Suppressor macrophage treated with lipopolysaccharide for 4 hours (primary cell): ENCODE results near the gene MED13.

Source experiments
- DNase-seq: peaks from one replicate; pipeline ENCODE4 v3.0.0-alpha.2; 2020

Gene MED13, protein sequence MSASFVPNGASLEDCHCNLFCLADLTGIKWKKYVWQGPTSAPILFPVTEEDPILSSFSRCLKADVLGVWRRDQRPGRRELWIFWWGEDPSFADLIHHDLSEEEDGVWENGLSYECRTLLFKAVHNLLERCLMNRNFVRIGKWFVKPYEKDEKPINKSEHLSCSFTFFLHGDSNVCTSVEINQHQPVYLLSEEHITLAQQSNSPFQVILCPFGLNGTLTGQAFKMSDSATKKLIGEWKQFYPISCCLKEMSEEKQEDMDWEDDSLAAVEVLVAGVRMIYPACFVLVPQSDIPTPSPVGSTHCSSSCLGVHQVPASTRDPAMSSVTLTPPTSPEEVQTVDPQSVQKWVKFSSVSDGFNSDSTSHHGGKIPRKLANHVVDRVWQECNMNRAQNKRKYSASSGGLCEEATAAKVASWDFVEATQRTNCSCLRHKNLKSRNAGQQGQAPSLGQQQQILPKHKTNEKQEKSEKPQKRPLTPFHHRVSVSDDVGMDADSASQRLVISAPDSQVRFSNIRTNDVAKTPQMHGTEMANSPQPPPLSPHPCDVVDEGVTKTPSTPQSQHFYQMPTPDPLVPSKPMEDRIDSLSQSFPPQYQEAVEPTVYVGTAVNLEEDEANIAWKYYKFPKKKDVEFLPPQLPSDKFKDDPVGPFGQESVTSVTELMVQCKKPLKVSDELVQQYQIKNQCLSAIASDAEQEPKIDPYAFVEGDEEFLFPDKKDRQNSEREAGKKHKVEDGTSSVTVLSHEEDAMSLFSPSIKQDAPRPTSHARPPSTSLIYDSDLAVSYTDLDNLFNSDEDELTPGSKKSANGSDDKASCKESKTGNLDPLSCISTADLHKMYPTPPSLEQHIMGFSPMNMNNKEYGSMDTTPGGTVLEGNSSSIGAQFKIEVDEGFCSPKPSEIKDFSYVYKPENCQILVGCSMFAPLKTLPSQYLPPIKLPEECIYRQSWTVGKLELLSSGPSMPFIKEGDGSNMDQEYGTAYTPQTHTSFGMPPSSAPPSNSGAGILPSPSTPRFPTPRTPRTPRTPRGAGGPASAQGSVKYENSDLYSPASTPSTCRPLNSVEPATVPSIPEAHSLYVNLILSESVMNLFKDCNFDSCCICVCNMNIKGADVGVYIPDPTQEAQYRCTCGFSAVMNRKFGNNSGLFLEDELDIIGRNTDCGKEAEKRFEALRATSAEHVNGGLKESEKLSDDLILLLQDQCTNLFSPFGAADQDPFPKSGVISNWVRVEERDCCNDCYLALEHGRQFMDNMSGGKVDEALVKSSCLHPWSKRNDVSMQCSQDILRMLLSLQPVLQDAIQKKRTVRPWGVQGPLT (N-terminal part only)

DNA sequence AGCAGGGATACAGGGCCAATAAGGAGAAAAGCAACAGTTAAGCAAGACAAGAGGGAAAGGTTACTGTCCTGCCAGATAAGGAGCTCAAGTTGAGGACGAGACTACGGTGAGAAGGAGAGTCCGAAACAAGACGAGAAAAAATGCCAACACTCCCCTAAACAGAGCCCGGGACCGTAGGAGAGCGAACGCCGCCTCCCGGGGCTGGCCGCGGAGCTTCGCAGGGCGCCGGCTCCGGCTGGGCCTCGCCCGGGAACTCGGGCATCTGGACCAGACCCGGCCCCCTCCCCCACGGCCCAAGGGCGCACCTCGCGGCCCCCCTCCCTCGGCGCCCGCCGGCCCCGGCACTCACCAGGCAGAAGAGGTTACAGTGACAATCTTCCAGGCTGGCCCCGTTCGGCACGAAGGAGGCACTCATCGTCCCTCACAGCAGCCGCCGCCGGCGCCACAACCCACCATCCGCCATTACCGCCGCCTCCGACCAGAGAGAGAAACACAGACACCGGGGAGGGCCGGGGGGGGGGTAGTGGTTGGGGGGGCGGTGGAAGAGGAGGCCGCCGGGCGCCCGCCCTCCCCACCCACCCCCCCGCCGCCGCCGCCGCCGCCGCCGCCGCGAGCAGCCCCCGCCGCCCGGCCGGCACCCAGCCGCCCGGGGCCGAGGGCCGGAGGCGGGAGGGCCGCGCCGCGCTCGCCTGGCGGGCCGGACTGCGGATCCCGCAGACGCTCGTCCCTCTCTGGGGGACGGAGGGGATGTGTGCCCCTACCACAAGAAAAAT lies at the start of gene MED13:
Gene MED13, minus strand, starts transcription at position 488 of the 773 bp plus-strand sequence. Its CDS starts 73 bp downstream, at position 415.
- peak; percentile 54 for DNase-seq

DNA sequence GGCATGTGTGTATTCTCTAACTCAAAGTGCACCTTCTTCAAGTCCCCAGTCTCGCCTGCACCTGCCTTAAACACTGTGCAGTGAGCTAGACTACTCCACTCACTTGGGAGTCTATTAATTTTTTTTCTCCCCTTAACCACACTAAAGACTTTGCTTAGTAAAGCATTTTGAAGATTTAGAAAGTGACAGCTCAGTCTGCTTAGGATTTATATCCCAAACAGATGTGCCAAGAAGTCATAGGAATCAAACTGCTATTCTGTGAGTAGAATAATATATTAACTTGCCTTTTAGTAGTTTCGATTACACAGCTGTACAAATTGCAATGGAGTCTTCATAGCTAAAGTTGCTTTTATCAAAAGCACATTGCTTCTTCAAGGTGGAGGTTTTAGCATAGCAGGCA lies 47.2 kb upstream of the MED13 start:
- DNase-seq, result no peak

DNA sequence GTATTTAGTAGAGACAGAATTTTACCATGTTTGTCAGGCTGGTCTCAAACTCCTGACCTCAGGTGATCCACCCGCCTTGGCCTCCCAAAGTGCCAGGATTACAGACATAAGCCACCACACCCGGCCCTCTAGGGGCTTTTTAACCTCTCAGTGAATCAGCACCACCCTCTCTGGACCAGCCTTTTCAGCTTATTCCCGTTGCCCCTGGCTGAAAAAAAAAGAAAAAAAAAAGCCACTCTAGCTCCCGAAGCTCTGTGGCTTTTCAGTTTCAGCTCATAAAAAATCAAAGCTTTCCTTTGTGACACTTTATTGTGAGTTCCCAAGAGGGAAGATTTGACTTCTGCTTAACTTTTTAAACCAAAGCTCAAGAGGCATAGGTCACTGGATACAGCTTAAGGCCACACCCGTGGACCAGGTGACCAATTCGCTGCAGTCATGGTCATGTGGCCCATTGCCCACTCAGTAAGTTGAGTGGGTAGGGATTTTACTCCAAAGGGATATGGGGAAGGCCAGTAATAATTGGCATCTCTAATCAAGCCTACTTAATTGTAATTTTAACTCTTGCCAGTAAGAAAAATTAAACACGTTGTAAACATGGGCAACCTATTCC lies 46.6 kb upstream of the MED13 start:
- DNase-seq, result peak; percentile 24

DNA sequence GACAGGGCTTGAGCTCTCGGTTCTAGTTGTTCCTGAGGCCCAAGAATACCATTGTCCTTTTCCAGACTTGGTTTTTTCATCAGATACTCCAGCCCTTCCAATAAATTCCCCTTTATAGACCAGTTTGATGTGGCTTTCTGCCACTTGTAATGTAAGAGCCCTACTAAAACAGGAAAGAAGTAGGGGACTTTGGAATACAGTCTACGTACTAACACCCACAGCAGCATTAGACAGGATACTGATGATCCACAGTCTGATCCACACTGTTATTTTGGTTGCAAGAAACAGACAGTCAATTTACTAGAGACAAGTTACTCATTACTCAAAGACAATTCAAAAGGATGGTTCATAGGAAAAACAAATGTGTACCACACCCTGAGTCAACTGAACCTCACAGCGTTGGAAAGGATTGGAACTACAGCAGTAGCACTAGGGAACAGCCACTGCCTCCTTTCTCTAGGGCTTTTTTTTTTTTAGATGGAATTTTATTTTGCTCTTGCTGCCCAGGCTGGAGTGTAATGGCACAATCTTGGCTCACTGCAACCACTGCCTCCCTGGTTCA lies 45.9 kb upstream of the MED13 start:
- DNase-seq, result no peak

DNA sequence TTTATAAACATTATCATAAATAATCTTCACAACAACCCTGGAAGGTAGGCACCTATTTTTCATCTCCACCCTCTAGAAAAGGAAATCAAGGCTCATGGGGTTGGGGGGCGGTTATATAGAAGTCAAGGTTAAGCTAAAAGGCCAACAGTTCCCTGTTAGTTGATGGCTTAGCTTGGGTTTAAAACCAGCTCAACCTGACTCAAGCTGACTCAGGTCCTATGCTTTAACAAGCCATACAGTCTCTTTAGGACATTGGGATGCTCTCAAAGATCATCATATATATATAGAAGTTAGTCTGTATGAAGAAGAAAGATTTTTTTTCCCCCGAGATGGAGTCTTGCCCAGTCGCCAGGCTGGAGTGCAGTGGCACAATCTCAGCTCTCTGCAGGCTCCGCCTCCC lies 44.8 kb upstream of the MED13 start:
- DNase-seq, result no peak

DNA sequence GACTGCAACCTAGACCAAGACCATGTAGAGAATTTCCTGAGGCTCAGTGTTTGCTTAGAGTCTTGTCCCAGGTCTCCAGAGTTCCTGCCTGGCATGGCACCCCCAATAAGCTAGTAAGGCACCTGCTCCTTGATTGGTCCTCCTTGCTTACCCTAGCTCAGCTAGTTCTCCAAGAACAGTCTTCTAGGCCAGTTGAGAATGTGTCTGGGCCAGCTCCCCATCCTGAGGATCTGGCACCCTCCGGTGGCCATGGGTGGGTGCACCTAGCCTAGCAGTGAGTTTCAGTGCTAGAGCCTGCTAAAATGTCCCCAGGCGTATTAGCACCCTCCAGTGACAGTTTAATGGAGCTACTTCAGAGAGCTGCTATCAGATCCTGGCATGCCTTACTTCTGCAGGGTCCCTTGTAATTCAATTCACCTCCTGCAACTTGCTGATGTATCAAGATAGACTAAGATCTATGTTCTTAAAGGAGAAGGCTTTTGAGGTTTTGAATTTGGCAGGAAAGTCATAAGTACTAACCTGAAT lies 44.4 kb upstream of the MED13 start:
- DNase-seq, result peak; percentile 78

DNA sequence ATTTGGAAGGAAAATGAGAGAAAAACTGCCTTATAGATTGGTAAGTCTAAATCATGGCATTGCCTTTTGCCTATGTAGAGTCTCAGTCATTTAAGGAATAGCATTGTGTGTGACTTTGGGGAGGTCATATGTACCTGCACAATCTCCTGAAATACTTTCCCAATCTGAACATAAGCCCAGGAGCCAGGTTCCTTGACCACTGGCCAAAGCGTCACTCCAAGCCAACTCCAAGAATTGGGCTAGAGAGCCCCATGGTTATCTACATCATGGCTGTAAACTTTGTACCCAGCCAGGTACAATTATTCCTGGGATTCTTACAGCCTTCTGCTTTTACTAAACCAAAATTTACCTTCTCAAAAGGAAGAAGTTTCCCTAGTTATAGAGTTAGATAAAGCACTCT lies 40.8 kb upstream of the MED13 start:
- no peak for DNase-seq

DNA sequence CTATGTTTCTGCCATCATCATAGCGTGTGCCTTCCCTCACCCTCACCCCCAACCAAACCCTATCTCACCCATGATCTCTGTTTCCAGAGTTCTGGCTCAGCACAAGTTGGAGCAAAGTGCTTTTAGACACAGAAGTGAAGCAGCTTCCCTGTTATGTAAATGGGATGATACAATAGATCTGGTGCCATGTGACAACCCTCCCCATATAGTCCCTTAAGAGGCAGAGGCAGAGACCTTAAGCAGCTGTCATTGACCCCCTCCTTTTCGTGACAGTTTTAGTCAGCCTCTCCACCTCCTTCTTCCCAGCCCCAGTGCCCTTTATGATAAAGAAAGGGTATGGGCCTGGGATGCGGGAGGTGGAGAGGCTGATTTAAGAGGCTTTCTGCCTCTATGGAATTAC lies 40.3 kb upstream of the MED13 start:
- no peak for DNase-seq

DNA sequence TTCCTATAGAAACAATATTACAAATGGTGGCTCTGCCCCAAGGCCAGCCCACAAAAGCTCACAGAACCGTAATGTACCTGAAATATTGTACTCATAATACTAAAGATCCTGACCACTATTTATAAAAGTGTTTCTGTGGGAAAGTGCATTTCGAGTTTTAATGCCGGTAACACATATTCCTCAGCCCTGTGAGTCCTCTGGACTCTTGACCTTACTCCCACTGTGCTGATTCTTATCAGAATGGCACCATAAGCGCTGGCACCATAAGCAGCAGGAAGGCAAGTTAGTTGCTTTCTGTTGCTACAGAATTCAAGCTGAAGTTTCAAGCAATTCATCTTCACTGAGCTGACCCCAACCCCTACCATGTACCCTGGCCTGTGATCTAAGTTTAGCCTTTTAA lies 36.4 kb upstream of the MED13 start:
- no peak for DNase-seq

DNA sequence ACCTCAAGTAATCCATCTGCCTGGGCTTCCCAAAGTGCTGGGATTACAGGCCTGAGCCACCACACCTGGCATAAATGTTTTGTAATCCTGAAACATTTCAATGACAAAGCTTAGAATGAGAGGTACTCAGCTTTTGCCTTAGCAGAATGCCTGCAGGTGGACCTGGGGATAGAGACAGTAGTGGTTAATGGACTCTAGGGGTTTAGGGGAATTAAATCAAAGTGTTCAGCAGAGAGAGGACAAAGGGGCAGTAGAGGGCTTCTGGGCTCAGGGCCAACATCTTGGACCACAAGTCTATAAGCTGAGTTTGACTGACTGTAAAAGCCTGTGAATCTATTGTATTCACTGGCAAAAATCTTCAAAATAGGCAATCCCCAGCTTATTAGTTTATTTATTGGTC lies 36.0 kb upstream of the MED13 start:
- DNase-seq, result no peak

DNA sequence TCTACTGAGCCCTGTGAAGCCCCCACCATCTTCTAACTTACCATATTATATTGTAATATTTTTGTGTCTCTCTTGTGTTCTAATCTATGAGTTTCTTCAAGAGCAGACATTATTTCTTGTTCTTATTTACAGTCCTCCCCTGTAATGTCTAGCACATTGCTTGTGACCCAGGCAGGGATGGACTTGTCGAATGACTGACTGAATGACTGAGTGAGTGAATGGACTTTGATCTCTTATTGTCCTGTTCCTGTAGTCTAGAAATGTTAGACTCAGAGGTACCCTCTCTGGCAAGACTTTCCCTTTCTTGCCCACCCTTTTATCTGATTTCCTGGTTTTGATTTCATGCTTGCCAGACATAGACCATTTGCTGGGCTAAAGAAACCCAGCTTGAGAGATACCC lies 35.0 kb upstream of the MED13 start:
- DNase-seq, result no peak

DNA sequence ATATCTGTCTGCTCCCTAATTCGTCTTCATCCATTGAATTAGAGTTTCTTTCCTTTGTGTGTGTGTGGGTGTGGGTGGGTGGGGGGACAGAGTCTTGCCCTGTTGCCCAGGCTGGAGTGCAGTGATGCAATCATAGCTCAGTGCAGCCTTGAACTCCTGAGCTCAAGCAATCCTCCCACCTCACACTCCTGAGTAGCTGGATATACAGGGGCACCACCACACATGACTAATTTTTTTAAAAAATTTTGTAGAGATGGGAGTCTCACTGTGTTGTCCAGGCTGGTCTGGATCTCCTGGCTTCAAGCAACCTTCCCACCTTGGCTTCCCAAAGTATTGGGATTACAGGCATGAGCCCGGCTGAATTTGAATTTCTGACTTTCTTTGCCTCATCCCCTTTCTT lies 34.5 kb upstream of the MED13 start:
- no peak for DNase-seq

DNA sequence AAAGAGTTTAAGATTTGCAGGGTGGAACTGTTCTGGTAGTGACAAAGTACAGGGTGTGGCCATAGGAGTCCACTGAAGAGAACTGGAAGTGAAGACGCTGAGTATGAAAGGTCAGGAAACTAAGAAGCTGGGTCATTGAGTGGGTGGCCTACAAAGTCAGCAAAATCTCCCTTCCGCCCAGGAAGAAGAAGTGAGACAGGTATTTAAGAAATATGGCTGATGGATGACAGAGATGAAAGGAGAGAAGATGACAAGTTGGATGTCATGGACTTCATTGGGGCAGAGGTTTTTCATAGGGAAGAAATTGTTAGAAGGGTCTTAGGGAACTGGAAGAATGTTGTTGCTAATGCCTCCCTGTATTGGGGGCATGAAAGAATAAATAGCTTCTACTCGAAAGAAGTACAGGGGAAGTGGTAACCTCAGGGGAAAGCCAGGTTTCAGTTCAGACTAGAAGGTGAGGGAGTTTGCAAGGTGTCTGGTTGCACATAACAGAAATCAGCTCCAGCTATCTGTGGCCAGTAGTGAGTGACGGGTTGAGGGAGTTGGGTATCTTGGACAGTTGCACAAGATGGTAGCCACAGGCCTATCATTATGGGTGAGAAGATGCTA lies 33.6 kb upstream of the MED13 start:
- DNase-seq, result peak; percentile 46

DNA sequence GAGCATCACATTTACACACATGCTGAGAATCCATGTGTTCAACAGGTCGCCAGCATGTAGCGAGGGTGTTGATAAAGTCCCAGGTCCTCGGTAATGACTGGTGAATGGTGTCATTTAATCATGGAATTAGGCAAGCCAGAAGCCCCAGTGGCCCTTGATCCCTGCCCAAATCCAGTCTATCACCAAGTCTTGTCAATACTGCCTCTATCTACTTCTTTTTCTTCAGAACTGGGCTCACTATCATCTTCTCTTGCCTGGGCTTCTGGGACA lies 31.3 kb upstream of the MED13 start:
- no peak for DNase-seq

DNA sequence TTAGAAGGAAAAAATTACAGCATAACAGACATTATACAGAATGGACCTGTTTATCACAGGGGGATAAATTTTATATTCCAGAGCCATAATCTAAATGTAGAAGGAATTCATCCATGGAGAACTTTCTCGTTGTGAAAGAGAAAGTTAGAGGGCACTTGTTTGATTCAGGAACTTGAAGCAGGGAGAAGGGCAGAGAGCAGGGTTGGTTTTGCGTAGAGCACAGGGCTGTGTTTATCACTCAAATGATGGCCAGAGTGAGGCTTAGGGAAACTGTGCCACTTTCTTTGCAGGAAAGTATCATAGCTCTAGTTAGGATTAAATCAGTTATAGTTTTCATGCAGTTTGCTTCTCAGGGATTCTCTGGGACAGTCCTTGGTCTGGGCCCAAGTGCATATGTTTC lies 29.1 kb upstream of the MED13 start:
- DNase-seq, result peak; percentile 14

DNA sequence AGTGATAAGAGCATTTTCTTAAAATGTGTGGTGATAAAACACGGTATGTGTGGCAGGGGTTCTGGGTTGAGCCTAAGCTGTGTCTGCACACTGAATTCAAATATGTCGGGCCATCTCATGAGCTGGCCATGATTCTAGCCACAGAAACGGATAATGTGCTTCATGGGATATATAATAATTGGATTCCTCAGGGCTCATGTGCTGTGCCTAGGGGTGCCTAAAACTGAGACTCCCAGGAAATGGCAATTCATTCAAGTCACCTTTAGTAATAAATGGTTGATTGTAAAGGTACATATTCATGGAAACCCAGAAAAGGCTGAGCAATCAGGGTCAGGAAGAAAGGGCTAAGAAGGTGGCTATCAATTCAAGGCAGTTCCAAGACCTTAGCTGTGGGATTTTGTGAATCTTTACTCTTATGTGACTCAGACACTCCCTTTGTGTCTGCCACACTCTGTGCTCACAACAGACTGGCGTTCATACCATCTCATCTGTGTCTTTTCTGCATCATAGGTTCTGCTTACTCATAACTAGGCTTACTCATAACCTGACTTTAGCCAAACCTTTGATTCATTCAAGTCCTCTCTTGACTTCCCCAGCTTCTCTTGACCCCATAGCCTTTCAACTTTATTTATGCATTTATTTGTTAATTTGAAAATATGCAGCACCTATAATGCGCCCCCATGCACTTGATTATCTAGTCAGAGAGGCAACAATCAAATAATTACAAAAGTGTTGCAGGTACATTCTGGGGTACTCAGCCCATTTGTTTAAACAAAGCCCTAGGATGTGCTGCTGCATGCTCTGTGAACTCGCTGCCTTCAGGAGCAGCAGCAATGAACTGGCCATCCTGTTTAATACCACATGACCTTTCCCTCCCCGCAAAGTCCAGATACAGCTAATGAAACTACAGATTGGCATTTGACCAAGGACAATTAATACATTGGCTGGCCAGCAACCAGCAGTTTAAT lies 28.4 kb upstream of the MED13 start:
- DNase-seq, result peak; percentile 58

DNA sequence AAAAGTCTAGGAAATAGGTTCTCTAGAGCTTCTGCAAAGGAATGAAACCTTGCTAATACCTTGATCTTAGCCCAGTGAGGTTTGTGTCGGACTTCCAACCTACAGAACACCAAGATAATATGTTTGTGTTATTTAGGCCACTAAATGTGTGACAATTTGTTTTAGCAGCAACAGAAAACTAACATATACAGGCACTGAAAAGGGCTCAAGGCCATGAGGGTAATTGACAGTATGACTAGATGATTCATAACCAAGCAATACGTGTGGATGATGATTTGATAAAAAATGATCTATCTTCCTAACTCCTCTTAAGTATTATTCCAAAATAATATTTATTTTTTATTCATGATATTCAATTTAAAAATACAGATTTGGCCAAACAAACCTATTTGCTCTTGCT lies 27.7 kb upstream of the MED13 start:
- no peak for DNase-seq

DNA sequence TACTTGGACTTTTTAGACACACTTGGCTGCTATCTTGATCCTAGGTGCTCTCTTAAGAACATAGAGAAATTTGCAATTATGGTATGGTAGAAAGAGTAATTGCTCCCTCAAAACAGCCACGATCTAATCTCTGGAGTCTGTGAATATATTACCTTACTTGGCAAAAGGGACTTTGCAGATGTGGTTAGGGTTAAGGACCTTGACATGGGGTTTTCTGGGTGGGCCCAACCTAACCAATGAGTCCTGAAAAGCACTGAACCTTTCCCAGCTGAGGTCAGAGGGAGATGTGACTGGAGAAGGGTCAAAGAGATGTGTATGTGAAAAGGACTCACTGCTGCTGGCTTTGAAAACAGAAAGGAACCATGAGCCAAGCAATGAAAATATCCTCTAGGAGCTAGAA lies 26.7 kb upstream of the MED13 start:
- DNase-seq, result no peak

DNA sequence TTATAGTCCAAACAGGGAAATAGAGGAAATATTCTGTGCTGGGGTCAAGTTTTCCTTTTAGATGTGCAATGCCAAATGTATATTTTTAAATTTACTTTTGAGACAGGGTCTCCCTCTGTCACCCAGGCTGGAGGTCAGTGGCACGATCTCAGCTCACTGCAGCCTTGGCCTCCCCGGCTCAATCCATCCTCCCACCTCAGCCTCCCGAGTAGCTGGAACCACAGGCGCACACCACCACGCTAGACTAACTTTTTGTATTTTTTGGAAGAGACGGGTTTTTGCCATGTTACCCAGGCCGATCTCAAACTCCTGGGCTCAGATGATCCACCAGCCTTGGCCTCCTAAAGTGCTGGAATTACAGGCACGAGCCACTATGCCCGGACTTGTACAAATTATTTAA lies 25.8 kb upstream of the MED13 start:
- DNase-seq, result no peak
